ENCODE measurements around the gene ZSCAN5A. TPM values are rescaled to one million over a fixed set of nuclear protein-coding genes. Genes with fewer than 3 reads are reported as not detected.

Gene ZSCAN5A
- total and polyA plus RNA-seq, 10 of the 15 experiments (the other 5 are each of a cell fraction or from before 2014, with no cell fraction given), result 5.5 to 12.0 (median 8.7) TPM

- ChIA-PET POLR2A (no interaction called here), SMC1A (ENCODE audit: uncharacterized antibody, unreplicated experiment) (interaction anchor here (0.8 kb wide), 1 partner anchor 46 kb away, joined by 3 read pairs; no protein-coding TSS in a partner anchor), RAD21 (ENCODE audit: unreplicated experiment) (interaction anchor here (1.0 kb wide), 1 partner anchor 34 kb away, joined by 3 read pairs; no protein-coding TSS in a partner anchor), CTCF (interaction anchor here (0.9 to 3.7 kb wide), 3 partner anchors 11 to 48 kb away, joined by 3 to 19 read pairs (median 4); no protein-coding TSS in a partner anchor)
- DNase-seq (ENCODE audit: low read depth, low spot score) (no peak), FAIRE-seq (no peak), ATAC-seq (no peak)
- no peaks in the 10 kb centered on the region for H3K79me2 ChIP-seq (ENCODE audit: control insufficient read depth, insufficient read depth, low read length)
- WGBS (ENCODE audit: insufficient coverage, insufficient replicate concordance, low lambda C conversion rate, missing lambda C conversion rate), result 82% methylated on average over 3 of the region's 3 CpGs
- peaks cover 0 to 2% of the 10 kb centered on the region in 2 experiments; a peak in 2 of 4 replicates for H3K36me3 ChIP-seq (ENCODE audit: control insufficient read depth in 2 of 2, insufficient read depth in 2 of 2, low read length in 1 of 2)
- BruUV-seq (replicated peaks), result no TSS peak
- no peak overlapping the region for H3K4me2 ChIP-seq (ENCODE audit: control insufficient read depth, insufficient read depth)
- H3K27me3 ChIP-seq (replicated peaks in 1 of 2; ENCODE audit: control insufficient read depth in 2 of 2, insufficient read depth in 2 of 2, low read length in 1 of 2), result no peaks in the 10 kb centered on the region
- in situ Hi-C loops (cut with MboI), result no loop called here
- no peak overlapping the region for H3K9ac ChIP-seq (ENCODE audit: control insufficient read depth, insufficient read depth, low read length)
- no peak overlapping the region for H2AFZ ChIP-seq (ENCODE audit: control insufficient read depth, low read depth, low read length)
- intact Hi-C loops (cut with micrococcal nuclease; ENCODE audit: unreplicated experiment), result no loop called here
- no peak overlapping the region for H3K4me3 ChIP-seq
- no peaks in the 10 kb centered on the region for H3K4me1 ChIP-seq (ENCODE audit: control insufficient read depth, insufficient read depth, low read length)
- no peaks in the 10 kb centered on the region for H4K20me1 ChIP-seq (ENCODE audit: control insufficient read depth, insufficient read depth)
- TF ChIP-seq, protein P1, sequence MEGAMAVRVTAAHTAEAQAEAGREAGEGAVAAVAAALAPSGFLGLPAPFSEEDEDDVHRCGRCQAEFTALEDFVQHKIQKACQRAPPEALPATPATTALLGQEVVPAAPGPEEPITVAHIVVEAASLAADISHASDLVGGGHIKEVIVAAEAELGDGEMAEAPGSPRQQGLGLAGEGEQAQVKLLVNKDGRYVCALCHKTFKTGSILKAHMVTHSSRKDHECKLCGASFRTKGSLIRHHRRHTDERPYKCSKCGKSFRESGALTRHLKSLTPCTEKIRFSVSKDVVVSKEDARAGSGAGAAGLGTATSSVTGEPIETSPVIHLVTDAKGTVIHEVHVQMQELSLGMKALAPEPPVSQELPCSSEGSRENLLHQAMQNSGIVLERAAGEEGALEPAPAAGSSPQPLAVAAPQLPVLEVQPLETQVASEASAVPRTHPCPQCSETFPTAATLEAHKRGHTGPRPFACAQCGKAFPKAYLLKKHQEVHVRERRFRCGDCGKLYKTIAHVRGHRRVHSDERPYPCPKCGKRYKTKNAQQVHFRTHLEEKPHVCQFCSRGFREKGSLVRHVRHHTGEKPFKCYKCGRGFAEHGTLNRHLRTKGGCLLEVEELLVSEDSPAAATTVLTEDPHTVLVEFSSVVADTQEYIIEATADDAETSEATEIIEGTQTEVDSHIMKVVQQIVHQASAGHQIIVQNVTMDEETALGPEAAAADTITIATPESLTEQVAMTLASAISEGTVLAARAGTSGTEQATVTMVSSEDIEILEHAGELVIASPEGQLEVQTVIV (IDR thresholded peaks at IDR 0.05; ENCODE audit: borderline replicate concordance, partially characterized antibody), result no peak
- TF ChIP-seq, protein P2, sequence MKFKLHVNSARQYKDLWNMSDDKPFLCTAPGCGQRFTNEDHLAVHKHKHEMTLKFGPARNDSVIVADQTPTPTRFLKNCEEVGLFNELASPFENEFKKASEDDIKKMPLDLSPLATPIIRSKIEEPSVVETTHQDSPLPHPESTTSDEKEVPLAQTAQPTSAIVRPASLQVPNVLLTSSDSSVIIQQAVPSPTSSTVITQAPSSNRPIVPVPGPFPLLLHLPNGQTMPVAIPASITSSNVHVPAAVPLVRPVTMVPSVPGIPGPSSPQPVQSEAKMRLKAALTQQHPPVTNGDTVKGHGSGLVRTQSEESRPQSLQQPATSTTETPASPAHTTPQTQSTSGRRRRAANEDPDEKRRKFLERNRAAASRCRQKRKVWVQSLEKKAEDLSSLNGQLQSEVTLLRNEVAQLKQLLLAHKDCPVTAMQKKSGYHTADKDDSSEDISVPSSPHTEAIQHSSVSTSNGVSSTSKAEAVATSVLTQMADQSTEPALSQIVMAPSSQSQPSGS (IDR thresholded peaks at IDR 0.05; ENCODE audit: low read length), result no peak
- TF ChIP-seq HDGF (IDR thresholded peaks at IDR 0.05) (no peak), ZNF274 (IDR thresholded peaks at IDR 0.05; ENCODE audit: insufficient read depth, insufficient read length) (no peak)
- H3K27ac ChIP-seq (ENCODE audit: control insufficient read depth, insufficient read depth), result no peak overlapping the region
- no peaks in the 10 kb centered on the region for H3K9me3 ChIP-seq (replicated peaks; ENCODE audit: control insufficient read depth, insufficient read depth, low read length)
Measured at GRCh38 chr19:56299688-56300087, 15.0 kb downstream of the ZSCAN5A start.

All from GM12878 (cell line).